Transverse colon (tissue), 4 donors: Measurements from ENCODE around the gene KCNS1. TPM values are rescaled to one million over a fixed set of nuclear protein-coding genes. Genes with fewer than 3 reads are reported as not detected.

ENCODE experiments used
- DNase-seq: peaks from one replicate; pipeline ENCODE4 v3.0.0-alpha.2; 2019
- H3K27ac ChIP-seq, 4 donors: fragments of 200-600 bp; sonication (generic); 2 replicates each; pipeline ENCODE4 v1.5.1; 2016 to 2018; ENCODE audit warnings: inconsistent platforms in 4 of 4
- H3K27me3 ChIP-seq: fragments of 200-600 bp; sonication (generic); 2 replicates; pipeline ENCODE4 v1.5.1; 2017; ENCODE audit warnings: inconsistent platforms
- H3K36me3 ChIP-seq, 4 donors: fragments of 200-600 bp; sonication (generic); 2 replicates each; pipeline ENCODE4 v1.5.1; 2017 to 2019; ENCODE audit warnings: inconsistent platforms in 4 of 4
- H3K4me1 ChIP-seq, 4 donors: fragments of 200-600 bp; sonication (generic); 2 replicates each; pipeline ENCODE4 v1.5.1; 2017 to 2020; ENCODE audit warnings: inconsistent platforms in 4 of 4
- H3K4me3 ChIP-seq, 4 donors: fragments of 200-600 bp; sonication (generic); 1 replicate in 1 of 4; 2 replicates in 3 of 4; pipeline versions ENCODE4 v1.5.1 to v1.6.1; 2017 to 2019; ENCODE audit warnings: inconsistent platforms in 4 of 4
- H3K9me3 ChIP-seq, 2 donors: fragments of 200-600 bp; sonication (generic); 2 replicates each; pipeline ENCODE4 v1.5.1; 2017 to 2019; ENCODE audit warnings: inconsistent platforms in 2 of 2
- EP300 ChIP-seq: sonication (generic); formaldehyde crosslinking; IDR thresholded peaks from one replicate; pipeline ENCODE4 v1.6.1; 2017; ENCODE audit warnings: antibody characterized with exemption, low read depth
- POLR2A ChIP-seq: fragments of 450-650 bp; IDR thresholded peaks from one replicate; pipeline ENCODE4 v1.6.1; 2016; ENCODE audit warnings: antibody characterized with exemption, mild to moderate bottlenecking, moderate library complexity
- POLR2AphosphoS5 ChIP-seq, 3 donors: sonication (generic); formaldehyde crosslinking; IDR thresholded peaks; one replicate each; pipeline ENCODE4 v1.6.1; 2016; ENCODE audit warnings: antibody characterized with exemption in 3 of 3
- WGBS, 2 donors: methylation state at CpG; one replicate each; pipeline ENCODE4 v1.1.5; 2018; ENCODE audit warnings: low coverage in 1 of 2; 5-methylcytosine and 5-hydroxymethylcytosine counted together
- in situ Hi-C, 4 donors: fragments of 200-750 bp; cut with MboI; loops; one replicate each; pipeline versions ENCODE4 v1.15.0 to v1.15.1; 2017; ENCODE audit warnings: low sequenced_read_pairs in 3 of 4, low pct_ligation_motif_present in 1 of 4, low pct_unique_long_range_greater_than_20kb in 1 of 4
- intact Hi-C: fragments of 100-400 bp; cut with DNase I; formaldehyde crosslinking; loops from one replicate; pipeline ENCODE4 v1.15.1; 2023; ENCODE audit warnings: low total_unique reads
- total RNA-seq, 4 donors: library from RNA; depleted of rRNA; stranded (reverse); fragments of >200 nt; gene quantifications; one replicate each; pipeline ENCODE4 v1.1.0, GENCODE V29; 2016
- TF ChIP-seq, protein P1 (sequence below), 5 experiments: fragments of 200-600 bp in 3 of 5; fragments of 450-650 bp in 2 of 5; sonication (generic) in 3 of 5; IDR thresholded peaks; 1 replicate in 2 of 5; 2 replicates in 3 of 5; pipeline ENCODE4 v1.5.1; 2016 to 2017; ENCODE audit warnings: antibody characterized with exemption in 5 of 5, inconsistent platforms in 3 of 5, mild to moderate bottlenecking in 2 of 5, moderate library complexity in 1 of 5

KCNS1 gene
- total RNA-seq, 4 donors from 2014 or later, result 0.55 to 0.64 TPM; not detected in 2

DNA sequence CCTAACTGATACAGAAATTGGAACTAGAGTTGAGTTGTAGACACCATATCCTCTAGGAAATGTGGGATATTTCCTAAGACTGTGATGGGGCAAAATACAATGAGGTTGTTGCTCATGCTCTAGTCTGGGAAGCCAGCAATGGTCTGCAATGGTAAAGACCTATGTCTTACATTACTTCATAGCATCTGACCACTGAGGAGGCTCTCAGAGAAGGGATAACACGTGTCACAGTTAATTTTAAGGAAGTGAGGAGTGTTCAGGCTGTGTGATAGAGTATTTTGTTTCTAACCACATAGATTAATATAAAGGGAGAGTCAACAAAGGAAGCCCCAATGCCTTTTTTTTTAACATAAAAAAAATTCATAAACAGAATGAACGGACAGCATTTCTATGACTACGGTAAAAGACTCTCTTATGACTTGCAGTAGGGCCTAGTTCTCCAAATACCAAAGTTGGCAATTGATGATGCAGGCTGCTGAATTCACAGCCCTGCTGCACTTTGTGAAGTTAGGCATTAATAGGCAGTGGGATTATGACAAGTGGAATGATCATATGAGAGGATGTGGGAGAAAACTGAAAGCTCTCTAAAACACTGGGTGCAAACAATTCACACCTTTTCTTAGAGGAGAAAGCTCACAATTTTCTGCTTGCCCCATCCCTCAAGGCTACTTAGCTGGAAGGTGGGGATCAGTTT is 13.7 kb downstream of the KCNS1 start:
- WGBS, 2 donors, result 91% methylated on average over 3 of the region's 3 CpGs
- in situ Hi-C loops, result no loop called here

DNA sequence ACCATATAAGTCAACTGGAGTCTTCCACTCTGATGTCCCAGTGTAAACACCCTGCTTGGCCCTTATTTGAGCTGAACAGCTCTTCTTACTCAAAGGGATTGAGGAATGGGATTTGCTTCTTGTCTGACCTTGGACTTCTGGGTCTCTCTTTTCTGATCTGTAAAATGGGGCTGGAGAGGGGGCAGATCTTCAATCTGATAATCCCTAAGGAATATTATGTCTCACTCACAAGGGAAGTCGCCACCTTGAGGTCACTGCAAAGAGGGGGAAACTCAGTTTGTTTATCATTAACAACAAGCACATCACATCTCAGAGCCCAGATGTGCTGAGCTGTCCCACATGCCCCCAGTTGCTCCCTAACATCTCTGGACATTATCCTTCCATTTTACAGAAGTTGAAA is 15.1 kb downstream of the KCNS1 start:
- 100% methylated on average over 1 of the region's 1 CpG for WGBS, 2 donors
- DNase-seq, result no peak
- in situ Hi-C loops, result no loop called here
- Histone ChIP-seq H3K36me3 (peaks cover 0 to 10% (median 4%) of the 10 kb centered on the region in 4 donors), H3K27me3 (no peaks in the 10 kb centered on the region), H3K27ac (no peak overlapping the region), H3K4me1 (no peaks in the 10 kb centered on the region), H3K4me3 (no peak overlapping the region), H3K9me3 (no peaks in the 10 kb centered on the region)
- intact Hi-C loops, result no loop called here
- no peak for TF ChIP-seq POLR2A
- TF ChIP-seq POLR2AphosphoS5 (IDR thresholded peaks at IDR 0.05), result no peak

More for the DNA sequence above, 13.7 kb downstream of the KCNS1 start:
- H3K4me3 ChIP-seq, result no peak overlapping the region
- DNase-seq, result no peak
- intact Hi-C loops, result no loop called here
- H3K27ac ChIP-seq, result no peak overlapping the region
- no peak for TF ChIP-seq POLR2A
- TF ChIP-seq, protein P1, sequence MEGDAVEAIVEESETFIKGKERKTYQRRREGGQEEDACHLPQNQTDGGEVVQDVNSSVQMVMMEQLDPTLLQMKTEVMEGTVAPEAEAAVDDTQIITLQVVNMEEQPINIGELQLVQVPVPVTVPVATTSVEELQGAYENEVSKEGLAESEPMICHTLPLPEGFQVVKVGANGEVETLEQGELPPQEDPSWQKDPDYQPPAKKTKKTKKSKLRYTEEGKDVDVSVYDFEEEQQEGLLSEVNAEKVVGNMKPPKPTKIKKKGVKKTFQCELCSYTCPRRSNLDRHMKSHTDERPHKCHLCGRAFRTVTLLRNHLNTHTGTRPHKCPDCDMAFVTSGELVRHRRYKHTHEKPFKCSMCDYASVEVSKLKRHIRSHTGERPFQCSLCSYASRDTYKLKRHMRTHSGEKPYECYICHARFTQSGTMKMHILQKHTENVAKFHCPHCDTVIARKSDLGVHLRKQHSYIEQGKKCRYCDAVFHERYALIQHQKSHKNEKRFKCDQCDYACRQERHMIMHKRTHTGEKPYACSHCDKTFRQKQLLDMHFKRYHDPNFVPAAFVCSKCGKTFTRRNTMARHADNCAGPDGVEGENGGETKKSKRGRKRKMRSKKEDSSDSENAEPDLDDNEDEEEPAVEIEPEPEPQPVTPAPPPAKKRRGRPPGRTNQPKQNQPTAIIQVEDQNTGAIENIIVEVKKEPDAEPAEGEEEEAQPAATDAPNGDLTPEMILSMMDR (IDR thresholded peaks at IDR 0.05), result no peak
- peaks cover 0 to under 1% (median under 1%) of the 10 kb centered on the region in 4 donors for H3K36me3 ChIP-seq
- H3K9me3 ChIP-seq, result no peaks in the 10 kb centered on the region
- no peaks in the 10 kb centered on the region for H3K4me1 ChIP-seq
- no peaks in the 10 kb centered on the region for H3K27me3 ChIP-seq

DNA sequence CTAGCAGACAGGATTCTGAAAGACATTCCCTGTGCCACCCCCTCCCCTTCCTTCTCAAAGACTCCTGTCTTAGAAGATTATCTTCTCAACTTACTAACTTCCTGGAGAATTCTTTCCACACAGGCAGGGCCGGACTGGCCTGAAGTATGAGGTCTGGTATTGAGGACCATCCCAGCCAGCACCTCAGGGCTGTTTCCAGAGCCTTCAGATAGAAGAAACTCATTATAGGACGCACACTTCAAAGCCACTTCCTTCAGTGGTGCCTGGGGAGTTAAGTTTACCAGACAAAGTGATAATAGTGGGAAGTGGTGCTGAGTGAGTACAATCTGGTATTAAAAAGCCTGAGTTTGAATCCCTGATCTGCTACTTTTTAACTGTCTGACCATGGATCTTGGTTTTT is 15.6 kb downstream of the KCNS1 start:
- H3K27ac ChIP-seq, result no peak overlapping the region
- no peaks in the 10 kb centered on the region for H3K9me3 ChIP-seq
- intact Hi-C loops, result no loop called here
- H3K27me3 ChIP-seq, result no peaks in the 10 kb centered on the region
- no peak overlapping the region for H3K4me3 ChIP-seq
- 88 to 91% methylated on average over 1 to 2 of the region's 2 CpGs for WGBS, 2 donors
- peaks cover 0 to 11% (median 5%) of the 10 kb centered on the region in 4 donors for H3K36me3 ChIP-seq
- in situ Hi-C loops, result no loop called here
- no peak for DNase-seq
- TF ChIP-seq POLR2AphosphoS5 (IDR thresholded peaks at IDR 0.05) (no peak), EP300 (no peak)
- TF ChIP-seq, protein P1 (IDR thresholded peaks at IDR 0.05), result no peak
- no peaks in the 10 kb centered on the region for H3K4me1 ChIP-seq

DNA sequence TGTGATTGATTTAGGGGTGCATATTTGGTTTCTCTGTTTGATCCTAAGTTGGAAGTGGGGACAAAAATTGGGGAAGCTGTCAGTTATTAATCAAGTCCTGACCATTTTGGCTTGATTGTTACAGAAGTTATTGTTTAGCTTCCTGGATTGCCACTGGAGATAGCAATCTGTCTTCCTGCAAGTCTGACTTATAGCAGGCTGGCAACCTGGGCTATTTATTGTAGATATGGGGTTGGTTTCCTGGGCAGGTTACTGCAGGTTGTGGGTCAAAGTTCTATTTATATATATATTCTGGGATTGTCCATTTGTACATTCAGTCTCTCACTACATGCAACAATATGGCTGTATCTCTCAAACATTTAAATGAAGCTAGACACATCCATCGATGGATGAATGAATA is 17.8 kb downstream of the KCNS1 start:
- 91 to 100% methylated on average over 1 of the region's 1 CpG for WGBS, 2 donors
- Histone ChIP-seq H3K4me1 (no peaks in the 10 kb centered on the region), H3K9me3 (no peaks in the 10 kb centered on the region), H3K4me3 (no peak overlapping the region), H3K27ac (no peak overlapping the region), H3K36me3 (peaks cover 0 to 25% (median 6%) of the 10 kb centered on the region in 4 donors), H3K27me3 (no peaks in the 10 kb centered on the region)
- no peak for DNase-seq
- TF ChIP-seq POLR2AphosphoS5 (IDR thresholded peaks at IDR 0.05) (no peak), POLR2A (no peak), EP300 (no peak)
- TF ChIP-seq, protein P1 (IDR thresholded peaks at IDR 0.05), result no peak
- in situ Hi-C loops, result no loop called here
- intact Hi-C loops, result no loop called here

DNA sequence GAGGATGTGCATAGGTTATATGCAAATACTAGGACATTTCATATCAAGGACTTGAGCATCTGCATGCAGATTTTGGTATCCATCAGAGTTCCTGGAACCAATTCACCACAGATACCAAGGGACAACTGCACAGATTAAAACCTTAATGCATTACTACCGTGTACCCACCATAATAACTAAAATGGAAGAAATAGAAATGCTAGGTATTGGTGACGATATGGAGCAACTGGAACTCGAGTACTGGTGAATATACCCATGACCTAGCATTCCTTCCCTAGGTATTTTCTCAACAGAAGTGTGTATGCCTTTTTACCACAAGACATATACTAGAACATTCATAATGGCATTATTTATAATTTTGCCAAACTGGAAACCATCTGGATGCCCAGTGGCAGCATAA is 18.5 kb downstream of the KCNS1 start:
- peaks cover 0 to 25% (median 7%) of the 10 kb centered on the region in 4 donors for H3K36me3 ChIP-seq
- no peaks in the 10 kb centered on the region for H3K27me3 ChIP-seq
- in situ Hi-C loops, result no loop called here
- TF ChIP-seq POLR2A, result no peak
- TF ChIP-seq, protein P1 (IDR thresholded peaks at IDR 0.05), result no peak
- TF ChIP-seq EP300, result no peak
- no peak for TF ChIP-seq POLR2AphosphoS5 (IDR thresholded peaks at IDR 0.05)
- WGBS, 2 donors, result 99 to 100% methylated on average over 1 to 3 of the region's 3 CpGs
- no peak overlapping the region for H3K27ac ChIP-seq
- H3K9me3 ChIP-seq, result no peaks in the 10 kb centered on the region
- no peak for DNase-seq
- intact Hi-C loops, result no loop called here
- H3K4me3 ChIP-seq, result no peak overlapping the region
- no peaks in the 10 kb centered on the region for H3K4me1 ChIP-seq
